ENCODE results near the gene CCDC146.

Gene CCDC146

DNA sequence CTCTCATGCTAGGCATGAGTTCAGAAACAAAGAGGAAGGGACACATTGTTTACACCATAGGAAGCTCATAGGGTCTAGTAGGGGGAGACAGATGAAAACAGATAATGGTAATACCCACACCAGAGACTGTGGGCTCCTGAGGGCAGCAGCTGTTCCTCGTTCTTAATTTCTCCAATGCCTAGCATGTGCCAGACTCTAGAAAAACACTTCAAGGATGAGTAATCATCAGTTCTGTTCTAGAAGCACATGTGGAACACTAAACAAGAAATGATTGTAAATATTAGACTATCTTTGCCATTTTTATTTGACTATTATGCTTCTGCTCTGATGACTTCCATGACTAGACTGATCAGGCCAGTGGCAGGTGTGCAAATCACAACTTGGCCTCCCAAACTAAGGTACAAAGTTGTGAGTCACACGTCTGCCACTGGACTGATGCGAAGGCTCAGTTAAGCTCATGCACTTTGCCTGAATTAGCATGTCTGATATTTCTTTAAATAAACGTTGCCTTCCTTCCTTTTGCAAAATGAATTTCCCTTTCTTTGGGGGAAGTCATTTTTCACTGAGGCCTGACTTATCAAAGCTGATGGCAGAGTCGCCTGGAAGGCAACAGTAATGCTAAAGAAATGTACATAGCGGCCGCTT lies 166.4 kb downstream of the CCDC146 start:
- DNase-seq (ENCODE audit: low read depth), result no peak

DNA sequence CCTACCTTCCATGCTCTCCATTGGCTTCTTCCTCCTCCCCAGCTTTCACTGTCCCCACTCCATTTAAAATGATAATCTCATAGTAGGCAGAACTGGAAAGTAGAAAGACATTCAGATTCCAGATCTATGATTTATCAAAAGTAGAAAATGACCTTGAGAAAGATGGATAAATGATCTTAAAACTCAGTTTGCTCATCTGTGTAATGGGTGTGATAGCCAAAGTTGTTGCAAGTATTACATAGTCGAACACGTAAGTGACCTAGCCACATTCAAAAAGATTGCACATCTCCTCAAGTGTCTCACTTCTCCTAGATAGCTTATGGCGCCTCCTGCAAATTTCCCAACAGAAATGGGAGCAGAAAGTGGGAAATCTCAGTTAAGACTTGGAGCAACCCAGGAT lies 167.0 kb downstream of the CCDC146 start:
- DNase-seq (ENCODE audit: low read depth), result no peak

- DNase-seq (ENCODE audit: low read depth), result no peak
These were observed 168.0 kb downstream of the CCDC146 start for GRCh38 chr7:77290425-77290824.

DNA sequence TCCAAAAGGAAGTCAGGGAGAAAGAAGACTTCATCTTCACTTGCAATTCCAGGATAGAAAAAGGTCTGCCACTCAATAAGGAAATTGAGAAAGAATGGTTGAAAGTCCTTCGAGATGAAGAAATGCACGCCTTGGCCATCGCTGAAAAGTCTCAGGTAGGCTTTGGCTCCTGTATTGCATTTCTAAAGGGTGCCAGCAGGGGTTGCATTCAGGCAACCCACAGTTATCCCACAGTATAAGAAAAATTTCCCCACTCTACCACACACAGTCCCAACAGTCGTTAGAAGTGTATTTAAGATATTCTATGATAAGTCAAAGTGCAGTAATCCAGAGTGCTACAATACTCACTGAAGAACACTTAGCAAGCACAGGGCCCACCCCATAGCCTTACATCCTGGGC lies 170.6 kb downstream of the CCDC146 start:
- no peak for DNase-seq (ENCODE audit: low read depth)

GRCh38 chr7:77295549-77295948 lies 173.1 kb downstream of the CCDC146 start:
- DNase-seq (ENCODE audit: low read depth), result no peak

DNA sequence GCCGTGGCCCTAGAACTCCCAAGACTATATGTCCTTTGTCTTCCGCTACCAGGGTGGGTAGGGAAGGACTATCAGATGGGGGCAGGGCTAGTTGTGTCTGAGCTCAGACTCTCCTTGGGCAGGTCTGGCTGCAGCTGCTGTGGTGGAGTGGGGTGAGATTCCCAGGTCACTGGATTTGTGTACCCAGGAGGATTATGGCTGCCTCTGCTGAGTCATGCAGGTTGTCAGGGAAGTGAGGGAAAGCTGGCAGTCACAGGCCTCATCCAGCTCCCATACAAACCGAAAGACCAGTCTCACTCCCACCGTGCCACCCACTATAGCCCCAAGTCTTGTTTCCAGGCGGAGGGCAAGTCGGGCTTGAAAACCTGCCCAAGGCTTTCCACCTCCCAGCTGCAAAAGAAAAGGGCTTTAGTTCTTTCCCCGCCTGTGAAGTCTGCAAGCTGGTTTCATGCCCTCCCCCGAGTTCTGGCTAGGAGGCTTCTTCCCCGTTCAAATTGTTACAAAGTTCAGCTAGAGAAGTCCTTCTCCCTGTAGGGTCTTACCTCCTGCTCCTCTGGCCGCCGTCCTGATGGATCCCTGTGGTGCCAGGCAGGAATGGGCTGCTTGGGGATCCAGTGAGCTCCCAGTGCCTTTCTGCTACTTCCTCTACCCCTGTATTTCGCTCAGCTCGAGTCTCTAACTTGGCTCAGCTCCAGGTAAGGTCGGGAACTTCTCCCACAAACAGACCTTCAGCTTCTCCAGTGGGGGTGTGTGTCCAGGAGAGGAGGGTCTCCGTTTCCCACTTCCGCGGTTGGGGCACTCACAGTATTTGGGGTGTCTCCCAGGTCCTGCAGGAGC lies 184.0 kb downstream of the CCDC146 start:
- DNase-seq (ENCODE audit: low read depth), result no peak

DNA sequence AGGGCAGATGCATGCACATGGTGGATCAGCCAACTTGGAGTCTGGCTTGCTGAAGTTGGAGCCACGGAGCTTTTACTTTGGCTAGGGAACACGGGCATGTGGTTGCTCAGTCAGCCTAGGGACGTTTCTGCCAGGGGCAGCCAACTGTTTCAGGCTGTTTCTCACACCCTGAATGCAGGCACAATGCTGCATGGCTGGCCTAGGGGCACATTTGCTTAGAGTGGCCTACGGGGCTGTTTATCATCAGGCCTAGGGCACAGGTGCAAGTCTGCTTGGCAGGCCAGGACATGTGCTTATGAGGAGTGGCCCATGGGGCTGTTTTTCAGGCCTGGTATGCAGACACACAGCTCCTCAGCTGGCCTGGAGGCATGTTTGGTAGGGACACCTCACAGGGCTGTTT lies 186.4 kb downstream of the CCDC146 start:
- no peak for DNase-seq (ENCODE audit: low read depth)

GRCh38 chr7:77309714-77310220 lies 187.4 kb downstream of the CCDC146 start:
- DNase-seq (ENCODE audit: low read depth), result no peak

DNA sequence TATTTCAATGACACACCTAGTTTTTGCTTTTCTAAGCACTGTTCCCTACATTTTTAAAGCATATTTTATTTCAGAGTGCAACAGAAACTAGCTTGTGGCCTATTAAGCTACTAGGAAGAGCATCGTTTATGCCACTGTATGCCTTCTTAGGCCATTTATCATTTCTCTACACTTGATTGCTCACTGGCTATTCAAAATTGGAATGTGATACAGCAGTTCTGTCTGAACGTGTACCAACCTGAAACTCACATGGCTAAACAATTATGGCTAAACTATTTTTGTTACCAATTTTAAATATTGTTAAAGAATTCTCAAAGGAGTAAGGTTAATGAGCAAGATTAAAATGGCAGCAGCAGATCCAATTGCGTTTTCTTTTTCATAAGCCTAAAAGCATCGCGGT lies 188.6 kb downstream of the CCDC146 start:
- DNase-seq (ENCODE audit: low read depth), result no peak

GRCh38 chr7:77313085-77313484 lies 190.7 kb downstream of the CCDC146 start:
- DNase-seq (ENCODE audit: low read depth), result no peak

GRCh38 chr7:77313876-77314480 lies 191.6 kb downstream of the CCDC146 start:
- no peak for DNase-seq (ENCODE audit: low read depth)

DNA sequence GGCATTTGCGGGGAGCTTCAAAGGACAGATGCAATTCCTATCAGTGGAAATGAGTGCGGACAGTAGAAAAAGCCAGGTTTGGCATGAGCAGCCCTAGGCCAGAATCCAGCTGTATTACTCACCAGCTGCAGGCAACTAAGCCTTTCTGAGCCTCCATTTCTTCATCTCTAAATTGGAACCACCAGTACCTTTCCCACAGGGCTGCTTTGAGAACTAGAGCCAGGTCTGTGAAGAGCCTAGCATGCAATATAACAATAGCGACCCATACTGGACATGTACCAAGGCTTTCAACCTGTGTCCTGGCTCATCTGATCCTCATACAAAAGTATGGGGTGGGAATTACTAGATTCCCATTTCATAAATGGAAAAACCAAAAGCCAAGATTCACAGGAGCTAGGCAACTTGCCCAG lies 192.8 kb downstream of the CCDC146 start:
- DNase-seq (ENCODE audit: low read depth), result no peak

GRCh38 chr7:77316219-77316978 lies 194.0 kb downstream of the CCDC146 start:
- no peak for DNase-seq (ENCODE audit: low read depth)

GRCh38 chr7:77318019-77318418 lies 195.6 kb downstream of the CCDC146 start:
- no peak for DNase-seq (ENCODE audit: low read depth)

DNA sequence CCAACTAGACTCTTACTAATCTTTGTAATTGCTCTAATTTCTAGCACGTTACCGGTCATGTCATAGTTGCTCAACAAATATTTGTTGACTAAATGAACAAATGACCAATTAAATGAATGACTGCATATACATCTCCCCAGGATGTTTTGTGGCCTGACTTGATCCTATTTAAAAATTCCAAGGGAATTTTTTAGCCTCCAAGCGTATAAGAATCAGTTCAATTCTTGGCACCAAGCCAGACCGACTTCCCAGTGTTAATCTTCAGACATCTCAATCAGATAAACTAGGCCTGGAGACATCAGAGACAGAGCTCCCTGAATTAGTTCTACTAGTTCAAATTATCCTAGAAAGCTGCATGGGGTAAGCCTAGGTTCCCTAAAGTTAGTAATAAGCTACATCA lies 197.7 kb downstream of the CCDC146 start:
- DNase-seq (ENCODE audit: low read depth), result no peak

DNA sequence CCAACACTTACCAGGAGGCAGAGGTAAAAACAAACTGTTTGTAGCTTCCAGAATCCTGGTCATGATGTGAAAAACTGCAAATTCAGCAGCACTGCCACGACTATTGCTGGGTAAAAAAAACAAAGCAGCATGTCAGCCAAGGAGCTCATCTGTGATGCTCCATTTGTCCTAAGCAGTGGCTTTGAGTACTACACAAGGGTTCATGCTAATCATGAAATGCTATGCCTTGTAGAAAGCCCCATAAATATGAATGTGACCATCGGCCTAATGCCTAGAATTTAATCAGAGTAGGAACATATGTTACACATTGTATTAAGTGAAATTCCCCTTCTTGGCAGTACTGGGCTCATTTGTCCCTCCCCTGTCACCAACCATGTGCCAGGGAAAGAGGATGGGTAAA lies 198.3 kb downstream of the CCDC146 start:
- DNase-seq (ENCODE audit: low read depth), result no peak

DNA sequence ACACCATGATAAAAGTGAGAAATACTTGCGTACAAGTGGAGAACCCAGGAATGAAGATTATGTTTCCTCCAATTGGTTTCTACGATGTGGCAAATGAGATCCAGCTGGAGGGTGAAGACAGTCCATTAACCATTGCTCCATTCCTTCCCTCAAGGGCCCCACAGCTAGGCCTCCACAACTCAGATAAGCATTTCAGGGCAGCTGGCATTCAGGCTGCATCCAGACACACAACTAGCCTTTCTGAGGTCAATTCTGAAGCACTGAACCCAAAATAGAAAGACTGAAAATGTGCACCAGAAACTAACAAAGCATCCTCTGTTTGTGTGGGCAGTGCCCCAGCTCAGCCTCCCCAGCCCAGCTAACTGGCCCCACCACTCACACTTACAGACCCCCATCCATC lies 198.9 kb downstream of the CCDC146 start:
- DNase-seq (ENCODE audit: low read depth), result no peak

DNA sequence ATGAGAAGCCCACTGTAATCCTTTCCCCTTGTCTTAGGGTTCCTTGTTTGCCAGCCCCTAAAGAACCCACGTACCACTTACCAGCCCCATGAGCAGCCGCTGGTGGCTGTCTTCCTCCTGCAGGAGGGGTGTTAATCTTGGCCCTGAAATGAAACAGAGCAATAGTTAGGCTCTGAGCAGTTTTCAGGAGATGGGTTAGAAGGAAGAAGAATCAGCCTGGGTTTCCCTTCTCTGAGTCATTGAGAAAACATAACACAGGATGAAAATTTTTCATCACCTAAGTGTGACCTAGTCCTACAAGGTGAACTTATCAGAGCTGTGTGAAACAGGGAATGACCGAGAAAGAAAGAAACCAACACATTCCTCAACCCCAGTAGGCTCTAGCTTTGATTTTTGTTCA lies 203.7 kb downstream of the CCDC146 start:
- DNase-seq (ENCODE audit: low read depth), result no peak

DNA sequence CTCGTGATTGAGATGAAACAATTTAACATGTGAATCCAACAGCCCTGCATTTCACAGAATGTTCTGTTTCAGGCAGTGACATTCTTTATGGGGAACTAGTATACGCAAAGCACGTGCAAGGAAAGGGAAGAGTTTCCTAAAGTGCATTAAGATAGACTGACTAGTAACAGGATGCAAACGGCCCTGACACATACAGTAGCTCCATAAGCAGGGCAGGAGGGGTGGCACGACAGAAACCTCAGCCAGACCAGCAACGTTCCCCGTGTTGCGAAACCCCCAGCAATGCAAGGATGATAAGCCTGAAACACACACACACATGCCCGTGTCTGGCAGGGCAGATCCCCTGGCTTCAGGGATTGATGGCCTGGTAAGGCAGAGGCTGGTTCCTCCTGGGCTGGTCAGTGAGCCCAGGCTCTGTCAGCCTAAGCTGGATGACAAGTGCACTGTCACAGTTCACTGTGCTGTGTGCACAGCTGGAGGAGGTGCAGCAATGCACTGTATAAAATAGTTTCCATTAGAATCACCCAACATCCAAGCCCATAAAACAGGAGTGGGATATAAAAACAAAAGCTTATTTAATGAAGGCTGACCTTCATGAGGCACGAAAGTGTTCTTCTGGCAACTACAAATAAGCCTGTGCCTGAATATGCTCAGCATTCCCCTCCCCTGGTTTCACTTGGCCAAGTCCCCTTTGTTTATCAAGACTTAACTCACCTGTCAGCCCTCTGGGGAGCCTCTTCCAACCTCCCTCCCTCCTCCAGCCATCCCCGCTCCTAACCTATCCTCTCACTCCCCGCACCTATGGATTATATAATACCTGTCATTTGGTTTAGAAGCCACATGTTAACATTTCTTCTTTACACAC lies 204.9 kb downstream of the CCDC146 start:
- no peak for DNase-seq (ENCODE audit: low read depth)

DNA sequence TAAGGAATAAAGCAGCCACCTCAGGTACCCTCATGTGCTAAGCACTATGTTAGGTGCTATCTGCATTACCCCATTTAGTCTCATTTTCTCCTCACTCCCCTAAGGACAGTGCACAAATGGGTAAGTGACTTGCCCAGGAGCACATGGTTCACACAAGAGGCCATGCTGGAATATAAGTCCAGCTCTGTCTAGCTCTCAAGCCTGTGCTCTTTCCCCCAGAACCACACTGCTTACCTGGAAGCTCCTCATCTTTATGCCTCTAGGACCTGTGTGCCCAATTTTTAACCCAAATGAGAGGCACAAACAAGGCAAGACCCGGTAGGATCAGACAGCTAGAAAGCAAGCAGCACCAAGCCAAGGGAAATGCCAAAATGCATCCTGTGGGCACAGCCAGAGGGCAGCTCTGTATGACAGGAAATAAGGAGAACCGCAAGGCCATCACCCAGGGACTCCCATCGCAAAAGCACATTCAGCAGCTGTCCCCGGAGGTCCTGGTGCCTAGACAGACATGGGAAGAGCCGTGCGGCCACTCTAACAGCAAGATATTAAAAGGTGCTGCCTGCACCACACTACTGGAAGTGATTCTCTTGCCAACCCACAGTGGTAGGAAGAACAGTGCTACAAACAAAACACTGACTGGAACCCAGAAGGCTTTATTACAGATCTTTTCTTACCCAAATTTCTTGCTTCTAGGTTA lies 205.7 kb downstream of the CCDC146 start:
- no peak for DNase-seq (ENCODE audit: low read depth)

- DNase-seq (ENCODE audit: low read depth), result no peak
These were observed 206.3 kb downstream of the CCDC146 start for GRCh38 chr7:77328669-77329068.
